Stomach (tissue), 9 donors: ENCODE results near the gene KIAA0513. TPM values are rescaled to one million over a fixed set of nuclear protein-coding genes. Genes with fewer than 3 reads are reported as not detected.
A peak's percentile ranks its signal among the peaks of the same experiment; 100 is the strongest.

Source experiments
- DNase-seq, 2 donors: peaks; one replicate each; pipeline versions ENCODE4 v3.0.0 to v3.0.0-alpha.2; 2013 to 2019
- H3K27ac ChIP-seq, 5 donors: fragments of 200-600 bp in 4 of 5; sonication (generic) in 4 of 5; one replicate each; pipeline ENCODE4 v1.5.1; 2013 to 2019; ENCODE audit warnings: mild to moderate bottlenecking in 1 of 5, moderate library complexity in 1 of 5
- H3K27me3 ChIP-seq, 3 donors: fragments of 200-600 bp; sonication (generic); one replicate each; pipeline ENCODE4 v1.5.1; 2017 to 2019; ENCODE audit warnings: mixed run types in 1 of 3
- H3K36me3 ChIP-seq, 4 donors: fragments of 200-600 bp; sonication (generic); 1 replicate in 3 of 4; 2 replicates in 1 of 4; pipeline ENCODE4 v1.5.1; 2016 to 2019
- H3K4me1 ChIP-seq, 4 donors: fragments of 200-600 bp; sonication (generic); one replicate each; pipeline ENCODE4 v1.5.1; 2016 to 2019
- H3K4me3 ChIP-seq, 4 donors: fragments of 200-600 bp; sonication (generic) in 3 of 4; one replicate each; pipeline ENCODE4 v1.5.1; 2016 to 2019; ENCODE audit warnings: mild to moderate bottlenecking in 1 of 4
- H3K9me3 ChIP-seq, 4 donors: fragments of 200-600 bp; sonication (generic); one replicate each; pipeline ENCODE4 v1.5.1; 2016 to 2019
- CTCF ChIP-seq, 7 experiments: fragments of 450-650 bp in 4 of 7; fragments of 200-600 bp in 3 of 7; sonication (generic) in 3 of 7; IDR thresholded peaks; one replicate each; pipeline ENCODE4 v1.5.1; 2016 to 2019; ENCODE audit warnings: antibody characterized with exemption in 7 of 7, control low read depth in 2 of 7, mild to moderate bottlenecking in 1 of 7
- EP300 ChIP-seq: sonication (generic); formaldehyde crosslinking; IDR thresholded peaks from one replicate; pipeline ENCODE4 v1.6.1; 2017; ENCODE audit warnings: antibody characterized with exemption
- POLR2A ChIP-seq, 4 donors: fragments of 450-650 bp; IDR thresholded peaks; one replicate each; pipeline ENCODE4 v1.6.1; 2016; ENCODE audit warnings: antibody characterized with exemption in 4 of 4, control low read depth in 2 of 4, mild to moderate bottlenecking in 1 of 4, moderate library complexity in 1 of 4
- POLR2AphosphoS5 ChIP-seq, 3 donors: sonication (generic); formaldehyde crosslinking; IDR thresholded peaks; one replicate each; pipeline ENCODE4 v1.6.1; 2016; ENCODE audit warnings: antibody characterized with exemption in 3 of 3
- WGBS, 5 donors: extraction: QIAGEN DNeasy Blood & Tissue Kit in 3 of 5; methylation state at CpG; one replicate each; pipeline versions ENCODE4 v1.1.5 to v1.1.7; 2013 to 2018; 5-methylcytosine and 5-hydroxymethylcytosine counted together
- intact Hi-C: fragments of 100-400 bp; cut with DNase I; formaldehyde crosslinking; loops from one replicate; pipeline ENCODE4 v1.15.1; 2023; ENCODE audit warnings: low total_unique reads
- polyA plus RNA-seq, 3 donors: library from polyadenylated mRNA; stranded (reverse); fragments of 200-250 nt; gene quantifications; one replicate each; pipeline ENCODE4 v1.2.3, GENCODE V29; 2013
- total RNA-seq, 5 donors: library from RNA; depleted of rRNA; stranded (reverse); fragments of >200 nt; gene quantifications; one replicate each; pipeline versions ENCODE4 v1.1.0 to v1.2.3, GENCODE V29; 2014 to 2016
- donor health status: healthy with polysubstance abuse.
- donor health status: Bipolar disorder and iron deficiency.
- donor health status: healthy.

The KIAA0513 gene
- total and polyA plus RNA-seq, 8 donors, result 3.6 to 40.6 (median 14.9) TPM

- WGBS, 5 donors, result 76 to 82% (median 79%) methylated on average over 19 of the region's 19 CpGs
- TF ChIP-seq POLR2AphosphoS5 (IDR thresholded peaks at IDR 0.05) (no peak), CTCF (IDR thresholded peaks at IDR 0.05) (no peak), EP300 (no peak), POLR2A (IDR thresholded peaks at IDR 0.05) (no peak)
- peaks cover 6 to 35% (median 18%) of the 10 kb centered on the region in 4 donors for H3K4me1 ChIP-seq
- H3K27ac ChIP-seq, result no peak overlapping the region
- no peak overlapping the region for H3K4me3 ChIP-seq
- no peak for DNase-seq
- no peaks in the 10 kb centered on the region for H3K27me3 ChIP-seq
- intact Hi-C loops, result no loop called here
- H3K36me3 ChIP-seq, result no peaks in the 10 kb centered on the region
- H3K9me3 ChIP-seq, result no peaks in the 10 kb centered on the region
Observed at GRCh38 chr16:85018529-85019236, 8.9 kb upstream of the KIAA0513 start.

DNA sequence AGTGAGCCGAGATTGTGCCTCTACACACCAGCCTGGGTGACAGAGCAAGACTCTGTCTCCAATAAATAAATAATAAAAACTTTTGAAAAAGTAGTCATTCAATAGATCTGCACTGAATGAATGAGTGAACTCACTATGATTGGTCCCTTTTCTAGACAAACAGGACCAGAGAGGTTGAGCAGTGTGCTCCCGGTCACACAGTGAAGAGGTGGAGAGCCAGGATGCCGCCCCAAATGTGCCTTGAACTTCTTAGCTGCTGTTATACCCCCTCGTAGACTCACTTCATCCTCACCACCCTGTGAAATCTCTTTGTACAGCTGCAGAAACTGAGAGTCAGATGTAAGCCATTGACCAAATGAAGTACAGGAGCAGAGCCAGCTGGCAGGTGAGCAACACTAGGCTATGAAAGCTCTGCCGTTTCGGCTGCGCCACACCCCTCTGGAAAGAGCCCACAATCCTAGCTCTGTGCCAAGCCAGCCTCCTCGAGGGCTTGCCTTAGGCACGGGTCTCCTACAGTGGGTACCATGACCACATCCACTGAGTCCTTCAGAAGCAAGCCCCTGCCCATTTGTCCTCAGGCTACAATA lies 7.8 kb upstream of the KIAA0513 start:
- no peaks in the 10 kb centered on the region for H3K9me3 ChIP-seq
- intact Hi-C loops, result no loop called here
- DNase-seq, result peak in 1 of 2 donors; percentile 90
- H3K36me3 ChIP-seq, result no peaks in the 10 kb centered on the region
- TF ChIP-seq POLR2A (IDR thresholded peaks at IDR 0.05), result no peak
- peak in 1 of 3 donors; percentile 8 for TF ChIP-seq POLR2AphosphoS5 (IDR thresholded peaks at IDR 0.05)
- peaks cover 6 to 24% (median 12%) of the 10 kb centered on the region in 4 donors for H3K4me1 ChIP-seq
- H3K27ac ChIP-seq, result peak overlapping the region in 4 of 5 donors; percentile 25 to 53 (median 36)
- no peaks in the 10 kb centered on the region for H3K27me3 ChIP-seq
- 25 to 50% (median 35%) methylated on average over 9 of the region's 9 CpGs for WGBS, 5 donors
- no peak overlapping the region for H3K4me3 ChIP-seq

- H3K27me3 ChIP-seq, result no peaks in the 10 kb centered on the region
- H3K27ac ChIP-seq, result peak overlapping the region; percentile 32 to 97 (median 95)
- H3K36me3 ChIP-seq, result no peaks in the 10 kb centered on the region
- peak; percentile 46 to 72 for DNase-seq
- no peaks in the 10 kb centered on the region for H3K9me3 ChIP-seq
- WGBS, 5 donors, result 65 to 76% (median 70%) methylated on average over 8 of the region's 8 CpGs
- TF ChIP-seq POLR2A (IDR thresholded peaks at IDR 0.05) (no peak), CTCF (IDR thresholded peaks at IDR 0.05) (no peak), POLR2AphosphoS5 (IDR thresholded peaks at IDR 0.05) (peak in 1 of 3 donors; percentile 29)
- H3K4me1 ChIP-seq, result peaks cover 13 to 54% (median 39%) of the 10 kb centered on the region in 4 donors
- intact Hi-C loops, result no loop called here
- H3K4me3 ChIP-seq, result peak overlapping the region in 2 of 4 donors; percentile 69 to 79
Observed at GRCh38 chr16:85025781-85026653, 1.6 kb upstream of the KIAA0513 start.

GRCh38 chr16:85026703-85027102 lies 892 bp upstream of the KIAA0513 start:
- Histone ChIP-seq H3K9me3 (no peaks in the 10 kb centered on the region), H3K4me3 (peak overlapping the region; percentile 69 to 99 (median 88)), H3K27ac (peak overlapping the region in 4 of 5 donors; percentile 86 to 97 (median 96)), H3K4me1 (peaks cover 13 to 56% (median 41%) of the 10 kb centered on the region in 4 donors), H3K27me3 (no peaks in the 10 kb centered on the region), H3K36me3 (peaks cover 0 to 4% (median 4%) of the 10 kb centered on the region in 4 donors)
- TF ChIP-seq POLR2AphosphoS5 (IDR thresholded peaks at IDR 0.05) (no peak), CTCF (IDR thresholded peaks at IDR 0.05) (no peak)
- 23 to 36% (median 26%) methylated on average over 4 of the region's 4 CpGs for WGBS, 5 donors
- peak in 1 of 2 donors; percentile 74 for DNase-seq
- intact Hi-C loops, result no loop called here
